ENCODE results near the gene ECHDC3. TPM values are rescaled to one million over a fixed set of nuclear protein-coding genes. Genes with fewer than 3 reads are reported as not detected.

The ECHDC3 gene
- total and polyA plus RNA-seq, 10 of the 15 experiments (the other 5 are each of a cell fraction or from before 2014, with no cell fraction given) = 0.16 to 10.0 (median 6.0) TPM

- ATAC-seq (peak; percentile 60), FAIRE-seq (no peak)
- H3K36me3 ChIP-seq (ENCODE audit: control insufficient read depth in 2 of 2, insufficient read depth in 2 of 2, low read length in 1 of 2) = no peaks in the 10 kb centered on the region
- TF ChIP-seq NR2F1 (conservative IDR thresholded peaks at IDR 0.05) (no peak), PBX3 (IDR thresholded peaks at IDR 0.05; ENCODE audit: insufficient replicate concordance, low read depth, low read length) (no peak), BCL11A (IDR thresholded peaks at IDR 0.05; ENCODE audit: low read depth, low read length) (no peak), ATF3 (IDR thresholded peaks at IDR 0.05; ENCODE audit: borderline replicate concordance, extremely low read depth, low read depth, low read length) (no peak), BCLAF1 (IDR thresholded peaks at IDR 0.05) (no peak), TARDBP (IDR thresholded peaks at IDR 0.05; ENCODE audit: borderline replicate concordance) (no peak), GABPA (IDR thresholded peaks at IDR 0.05; ENCODE audit: low read depth) (no peak), HDGF (IDR thresholded peaks at IDR 0.05) (no peak), POLR2A (IDR thresholded peaks at IDR 0.05; ENCODE audit: low read depth, low read length) (no peak), BCL3 (IDR thresholded peaks at IDR 0.05; ENCODE audit: borderline replicate concordance, insufficient read depth, low read depth, low read length, poor library complexity, severe bottlenecking) (no peak), SMARCA5 (IDR thresholded peaks at IDR 0.05) (no peak), ZBTB11 (CRISPR knock-in tag; IDR thresholded peaks at IDR 0.05) (no peak)
Observed at GRCh38 chr10:11757454-11757820, 15.3 kb downstream of the ECHDC3 start.

More at GRCh38 chr10:11757454-11757820, 15.3 kb downstream of the ECHDC3 start:
- Histone ChIP-seq H3K27ac (ENCODE audit: control insufficient read depth, insufficient read depth) (peak overlapping the region; percentile 45), H3K9me3 (replicated peaks; ENCODE audit: control insufficient read depth, insufficient read depth, low read length) (no peaks in the 10 kb centered on the region), H3K27me3 (replicated peaks in 1 of 2; ENCODE audit: control insufficient read depth in 2 of 2, insufficient read depth in 2 of 2, low read length in 1 of 2) (no peaks in the 10 kb centered on the region), H2AFZ (ENCODE audit: control insufficient read depth, low read depth, low read length) (peak overlapping the region; percentile 25), H3K4me1 (ENCODE audit: control insufficient read depth, insufficient read depth, low read length) (peaks cover 7% of the 10 kb centered on the region), H3K9ac (ENCODE audit: control insufficient read depth, insufficient read depth, low read length) (peak overlapping the region; percentile 24; the same call in 1 of the 2 replicates), H3K4me2 (ENCODE audit: control insufficient read depth, insufficient read depth) (no peak overlapping the region), H4K20me1 (ENCODE audit: control insufficient read depth, insufficient read depth) (no peaks in the 10 kb centered on the region), H3K79me2 (ENCODE audit: control insufficient read depth, insufficient read depth, low read length) (no peaks in the 10 kb centered on the region), H3K4me3 (no peak overlapping the region)
- RAD21 ChIA-PET (ENCODE audit: unreplicated experiment) = interaction anchor here (0.6 to 4.5 kb wide), 22 partner anchors 9 to 333 kb away, joined by 3 to 56 read pairs (median 4); no protein-coding TSS in a partner anchor
- in situ Hi-C loops (cut with MboI) = loop anchor here (5.0 kb wide), 1 partner anchor 245 kb away; no protein-coding TSS in a partner anchor
- SMC1A ChIA-PET (ENCODE audit: uncharacterized antibody, unreplicated experiment) = interaction anchor here (0.6 to 3.6 kb wide), 36 partner anchors 25 to 1239 kb away, joined by 3 to 53 read pairs (median 4); no protein-coding TSS in a partner anchor
- 67% methylated on average over 3 of the region's 3 CpGs for WGBS (ENCODE audit: insufficient coverage, insufficient replicate concordance, low lambda C conversion rate, missing lambda C conversion rate)
- POLR2A ChIA-PET = no interaction called here
- no peak for DNase-seq (ENCODE audit: low read depth, low spot score)
- CTCF ChIA-PET = interaction anchor here (0.7 to 8.8 kb wide), 42 partner anchors 9 to 333 kb away, joined by 3 to 125 read pairs (median 4); no protein-coding TSS in a partner anchor
- intact Hi-C loops (cut with micrococcal nuclease; ENCODE audit: unreplicated experiment) = no loop called here
- BruUV-seq (replicated peaks) = no TSS peak
